Upper lobe of right lung (tissue), 1 donor: ENCODE data around the gene EGFL8. TPM values are rescaled to one million over a fixed set of nuclear protein-coding genes. Genes with fewer than 3 reads are reported as not detected.

Experiments
- microRNA-seq: library from miRNA; unstranded; fragments of <30 nt; microRNA quantifications from one replicate; pipeline ENCODE4 v1.2.0, GENCODE V29; 2020; ENCODE audit warnings: borderline microRNAs expressed
- total RNA-seq: library from RNA; stranded (reverse); fragmentation: NEBNext Ultra II Directional; extraction: Animal tissue kit (Norgen Biotek cat#: 25700); gene quantifications from one replicate; pipeline ENCODE4 v1.2.1, GENCODE V29; 2021
- donor health status: DM: no; HTN: yes; CAD: no; lungs with severe emphysema.

The EGFL8 gene
- total RNA-seq, 1 donor from 2014 or later = 14.5 TPM

Small RNA genes within 50 kb of the gene (microRNA-seq; reads per million reads assigned to microRNA genes)
- gene MIR6721 (0.50 reads per million), gene MIR6833 (not detected)

Other genes starting within 250 kb of the EGFL8 start
- gene C2, start 236.9 kb upstream of the EGFL8 start, total RNA-seq = 282 TPM
- gene CFB, start 218.5 kb upstream of the EGFL8 start, total RNA-seq = 74.9 TPM
- 43.9 TPM for gene NELFE, start 205.6 kb upstream of the EGFL8 start, total RNA-seq
- gene SKIC2, start 205.4 kb upstream of the EGFL8 start, total RNA-seq = 58.8 TPM
- gene DXO, start 192.5 kb upstream of the EGFL8 start, total RNA-seq = 20.5 TPM
- 200 TPM for gene C4A, start 182.5 kb upstream of the EGFL8 start, total RNA-seq
- gene C4B, start 149.8 kb upstream of the EGFL8 start, total RNA-seq = 166 TPM
- 0.61 TPM for gene CYP21A2, start 126.2 kb upstream of the EGFL8 start, total RNA-seq
- gene TNXB, start 55.3 kb upstream of the EGFL8 start, total RNA-seq = 162 TPM
- gene ATF6B, start 36.3 kb upstream of the EGFL8 start, total RNA-seq = 78.1 TPM
- gene FKBPL, start 34.3 kb upstream of the EGFL8 start, total RNA-seq = 4.3 TPM
- gene PRRT1, start 12.7 kb upstream of the EGFL8 start, total RNA-seq = 1.4 TPM
- gene PPT2, start 10.5 kb upstream of the EGFL8 start, total RNA-seq = 19.2 TPM
- 53.0 TPM for gene AGPAT1, start 11.5 kb downstream of the EGFL8 start, total RNA-seq
- gene RNF5, start 13.8 kb downstream of the EGFL8 start, total RNA-seq = 44.6 TPM
- 1,590 TPM for gene AGER, start 19.7 kb downstream of the EGFL8 start, total RNA-seq
- 100 TPM for gene PBX2, start 25.6 kb downstream of the EGFL8 start, total RNA-seq
- 51.9 TPM for gene GPSM3, start 28.0 kb downstream of the EGFL8 start, total RNA-seq
- gene NOTCH4, start 59.5 kb downstream of the EGFL8 start, total RNA-seq = 78.7 TPM
- gene TSBP1, start 207.3 kb downstream of the EGFL8 start, total RNA-seq = not detected
- gene BTNL2, start 242.6 kb downstream of the EGFL8 start, total RNA-seq = not detected